Neuron (in vitro differentiated cells): Measurements from ENCODE around the gene DDX42.

Experiments used
- H2AFZ ChIP-seq: one replicate; pipeline ENCODE4 v1.6.1; 2013; ENCODE audit warnings: low read depth, mild to moderate bottlenecking, inconsistent platforms, low read length, moderate library complexity
- H3K27me3 ChIP-seq: one replicate; pipeline ENCODE4 v1.6.1; 2013; ENCODE audit warnings: low read length; ENCODE audit not compliant: insufficient read depth
- H3K36me3 ChIP-seq: one replicate; pipeline ENCODE4 v1.6.1; 2013; ENCODE audit warnings: low read length; ENCODE audit not compliant: insufficient read depth
- H3K4me1 ChIP-seq: one replicate; pipeline ENCODE4 v1.6.1; 2013; ENCODE audit warnings: low read length; ENCODE audit not compliant: insufficient read depth
- H3K4me3 ChIP-seq: 2 replicates; pipeline ENCODE4 v1.5.1; 2013; ENCODE audit warnings: mild to moderate bottlenecking, low read length, moderate library complexity
- H3K9me3 ChIP-seq: one replicate; pipeline ENCODE4 v1.6.1; 2013; ENCODE audit warnings: low read length

DDX42 gene

DNA sequence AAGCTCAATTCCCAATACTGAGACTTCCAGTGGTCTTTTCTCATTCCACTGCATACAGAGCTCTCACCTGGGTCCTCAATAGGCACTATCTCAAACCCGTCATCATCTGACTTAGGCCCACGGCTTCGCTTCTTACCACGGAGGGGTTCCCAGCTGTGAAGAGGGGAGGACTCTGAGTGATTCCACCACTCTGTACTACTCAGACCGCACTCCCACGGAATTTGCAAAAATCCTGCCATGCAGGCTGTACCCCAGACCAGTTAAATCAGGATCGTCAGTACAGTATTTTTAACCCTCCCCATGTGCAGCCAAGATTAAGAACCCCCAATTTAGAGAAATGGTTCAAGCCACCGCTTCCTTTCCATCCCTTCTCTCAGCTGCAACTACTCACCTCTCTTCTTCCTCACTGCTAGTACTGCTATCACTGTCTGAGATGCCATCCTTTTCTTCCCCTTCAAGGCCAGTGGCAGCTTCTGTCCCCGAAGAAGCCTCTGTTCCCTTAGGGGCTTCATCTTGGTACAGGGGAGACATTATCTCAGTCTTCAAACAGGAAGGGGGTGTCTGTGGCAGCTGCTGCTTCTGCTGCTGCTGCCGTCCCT is 47.1 kb downstream of the DDX42 start:
- H3K27me3 ChIP-seq = no peaks in the 10 kb centered on the region
- no peak overlapping the region for H3K4me3 ChIP-seq
- H3K9me3 ChIP-seq = no peaks in the 10 kb centered on the region
- no peak overlapping the region for H2AFZ ChIP-seq
- H3K36me3 ChIP-seq = peaks cover 92% of the 10 kb centered on the region
- peaks cover 4% of the 10 kb centered on the region for H3K4me1 ChIP-seq

DNA sequence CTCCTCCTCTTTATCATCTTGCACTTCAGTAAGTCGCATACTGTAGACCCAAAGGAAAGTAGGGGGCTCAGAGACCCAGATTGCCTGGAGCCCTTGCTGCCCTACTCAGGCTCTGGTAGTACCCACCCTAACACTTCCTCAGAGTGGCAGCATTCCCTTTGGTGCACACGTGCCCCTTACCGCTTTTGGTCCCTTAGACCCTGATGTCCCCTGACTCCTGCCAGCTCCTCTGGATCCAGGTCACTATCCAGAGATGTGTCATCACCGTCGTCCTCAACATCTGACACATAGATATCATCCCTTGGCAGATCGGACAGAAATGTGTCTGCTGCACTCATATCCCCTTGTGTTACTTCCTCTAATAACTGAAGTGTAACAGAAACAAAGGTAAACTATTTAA is 47.8 kb downstream of the DDX42 start:
- Histone ChIP-seq H3K4me3 (no peak overlapping the region), H2AFZ (no peak overlapping the region), H3K4me1 (peaks cover 7% of the 10 kb centered on the region), H3K27me3 (no peaks in the 10 kb centered on the region), H3K36me3 (peaks cover 84% of the 10 kb centered on the region), H3K9me3 (no peaks in the 10 kb centered on the region)

DNA sequence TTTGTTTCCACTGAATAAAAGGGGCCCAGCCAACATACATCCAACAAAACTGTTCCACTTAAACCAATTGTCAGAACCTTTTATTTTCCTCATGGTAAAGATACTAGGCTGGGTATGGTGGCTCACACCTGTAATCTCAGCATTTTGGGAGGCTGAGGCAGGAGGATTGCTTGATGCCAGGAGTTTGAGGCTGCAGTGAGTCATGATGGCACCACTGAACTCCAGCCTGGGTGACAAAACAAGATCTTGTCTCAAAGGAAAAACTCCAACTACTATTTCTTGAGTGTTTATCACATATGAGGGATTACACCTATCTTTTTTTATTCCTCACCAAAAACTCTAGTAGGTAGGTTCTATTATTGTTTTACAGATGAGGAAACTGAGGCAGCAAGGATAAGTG is 48.6 kb downstream of the DDX42 start:
- Histone ChIP-seq H3K4me3 (no peak overlapping the region), H3K9me3 (no peaks in the 10 kb centered on the region), H3K4me1 (peaks cover 7% of the 10 kb centered on the region), H3K27me3 (no peaks in the 10 kb centered on the region), H2AFZ (no peak overlapping the region), H3K36me3 (peaks cover 77% of the 10 kb centered on the region)

DNA sequence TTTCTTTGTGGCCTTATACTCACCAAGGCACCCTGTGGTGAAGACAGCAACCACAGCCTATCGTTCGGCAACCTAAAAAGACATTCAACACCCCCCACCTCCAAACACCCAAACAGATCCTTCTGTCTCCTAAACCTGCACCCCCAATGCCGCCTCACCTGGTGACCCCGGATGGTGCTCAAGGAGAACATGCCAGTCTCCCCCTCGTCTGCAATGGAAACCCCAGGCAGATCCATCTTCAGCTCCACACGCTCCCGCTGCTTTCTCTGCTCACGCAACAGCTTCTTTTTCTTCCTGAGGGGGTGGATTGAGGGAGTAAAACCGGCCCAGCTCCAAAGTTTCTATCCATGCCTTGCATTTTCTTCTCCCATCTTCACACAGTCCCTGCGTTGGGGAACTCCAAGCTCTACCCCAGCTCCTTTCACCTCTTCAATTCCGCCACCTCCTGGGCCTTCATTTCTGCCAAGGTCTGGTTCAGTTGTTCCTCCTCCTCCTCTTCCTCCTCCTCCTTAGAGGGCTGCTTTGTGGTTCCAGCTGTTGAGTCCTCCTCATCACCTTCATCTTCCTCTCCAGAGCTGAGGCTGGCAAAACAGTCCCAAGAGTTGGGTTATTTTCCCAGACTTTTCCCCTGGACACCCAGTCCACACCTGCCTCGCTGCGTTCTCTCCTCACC is 49.8 kb downstream of the DDX42 start:
- H3K4me1 ChIP-seq = peaks cover 17% of the 10 kb centered on the region
- H2AFZ ChIP-seq = no peak overlapping the region
- no peak overlapping the region for H3K4me3 ChIP-seq
- H3K9me3 ChIP-seq = no peaks in the 10 kb centered on the region
- no peaks in the 10 kb centered on the region for H3K27me3 ChIP-seq
- H3K36me3 ChIP-seq = peaks cover 67% of the 10 kb centered on the region

DNA sequence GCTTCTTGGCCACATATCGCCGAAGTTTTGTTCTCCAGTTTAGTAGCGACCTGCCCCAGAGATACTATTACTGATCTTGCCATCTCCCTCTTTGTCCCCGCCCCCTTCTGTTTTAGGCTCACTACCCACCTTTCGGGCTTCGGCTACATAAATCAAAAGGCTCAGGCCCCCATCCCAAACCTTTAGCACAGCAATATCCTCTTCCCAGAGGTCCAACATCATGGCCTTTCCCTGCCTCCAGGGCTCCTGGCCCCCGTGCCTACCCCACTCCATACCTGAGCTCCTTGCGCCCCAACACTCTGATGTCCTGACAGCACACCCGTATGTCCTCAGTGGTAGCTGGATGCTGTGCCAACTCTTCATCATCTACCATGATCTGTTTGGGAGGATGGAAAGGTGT is 50.4 kb downstream of the DDX42 start:
- H2AFZ ChIP-seq = no peak overlapping the region
- peaks cover 67% of the 10 kb centered on the region for H3K36me3 ChIP-seq
- H3K9me3 ChIP-seq = no peaks in the 10 kb centered on the region
- H3K27me3 ChIP-seq = no peaks in the 10 kb centered on the region
- no peak overlapping the region for H3K4me3 ChIP-seq
- peaks cover 22% of the 10 kb centered on the region for H3K4me1 ChIP-seq

DNA sequence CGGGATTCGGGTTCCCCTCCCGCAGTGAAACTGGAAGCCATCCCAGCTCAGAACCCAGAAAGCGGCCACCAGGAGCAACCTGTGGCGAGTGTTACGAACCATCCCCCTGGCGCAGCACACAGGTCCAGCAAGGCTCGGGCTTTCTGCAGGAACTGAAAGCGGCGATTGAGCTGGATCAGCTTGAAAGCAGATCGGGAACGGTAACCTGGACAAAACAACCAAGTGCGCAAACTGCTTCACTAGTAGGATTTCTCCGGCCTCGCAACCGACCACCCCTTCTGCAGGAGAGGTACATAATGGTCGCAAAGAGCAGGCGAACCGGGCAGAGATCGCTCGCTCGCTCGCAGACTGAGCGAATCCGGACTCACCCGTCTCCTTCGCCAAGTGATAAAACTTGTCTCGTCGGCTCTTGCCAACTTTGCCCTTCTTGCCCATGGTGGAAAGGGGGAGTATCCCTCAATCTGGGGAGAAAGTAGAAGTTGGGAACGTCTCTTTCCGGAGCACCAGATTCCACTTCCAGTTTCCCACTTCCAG is 52.6 kb downstream of the DDX42 start:
- Histone ChIP-seq H3K9me3 (no peaks in the 10 kb centered on the region), H3K36me3 (peaks cover 68% of the 10 kb centered on the region), H3K4me3 (peak overlapping the region; percentile 76)

DNA sequence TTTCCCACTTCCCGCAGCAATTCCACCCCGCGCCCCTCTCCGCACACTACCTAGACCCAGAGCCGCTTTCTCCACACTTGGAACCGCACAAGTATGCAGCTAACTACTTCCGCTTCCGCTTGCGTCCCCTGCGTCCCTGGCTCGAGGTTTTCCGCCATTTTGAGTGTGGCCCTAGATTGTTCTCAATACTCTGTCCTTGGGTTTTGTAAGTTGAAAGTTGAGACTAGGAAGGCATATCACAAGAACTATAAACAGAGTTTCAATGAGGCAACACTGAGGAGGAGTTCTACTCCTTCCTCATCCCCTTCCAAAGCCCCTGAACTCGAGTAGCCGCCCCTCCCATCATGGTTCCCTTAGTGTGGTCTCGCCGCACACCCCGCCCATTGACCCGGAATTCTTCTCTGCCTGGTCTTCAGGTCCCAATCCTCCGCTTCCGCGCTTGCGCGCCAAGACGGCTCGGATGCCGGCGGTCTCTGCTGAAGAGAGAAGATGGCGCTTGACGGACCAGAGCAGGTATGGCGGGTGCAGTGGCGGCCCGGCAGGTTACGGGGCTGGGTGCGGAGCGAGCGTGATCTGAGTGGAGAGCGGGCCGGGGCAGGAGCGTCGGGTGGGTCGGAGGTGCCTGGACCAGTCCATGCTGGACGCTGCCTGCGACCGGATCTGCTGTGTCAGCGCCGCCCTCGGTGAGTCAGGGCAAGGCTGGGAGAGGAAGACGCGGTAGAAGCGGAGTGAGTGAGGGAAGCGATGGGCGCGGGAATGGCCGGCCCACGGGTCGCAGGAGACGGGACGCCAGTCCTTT is 53.2 kb downstream of the DDX42 start, which contains the start of the genes FTSJ3 and PSMC5:
Gene FTSJ3, minus strand, starts transcription at position 662 of the 799 bp plus-strand sequence. CDS start 761 bp downstream, outside the sequence.
Gene PSMC5, plus strand, starts transcription at position 430 of the 799 bp plus-strand sequence. Its CDS starts 60 bp downstream, at position 490.
- H3K36me3 ChIP-seq = peaks cover 68% of the 10 kb centered on the region
- H3K4me3 ChIP-seq = peak within 1 kb of the TSS; percentile 76
- H3K4me1 ChIP-seq = peaks cover 23% of the 10 kb centered on the region

More for the DNA sequence above, 52.6 kb downstream of the DDX42 start:
- H3K27me3 ChIP-seq = no peaks in the 10 kb centered on the region
- H3K4me1 ChIP-seq = peaks cover 23% of the 10 kb centered on the region
- H2AFZ ChIP-seq = peak overlapping the region; percentile 55

DNA sequence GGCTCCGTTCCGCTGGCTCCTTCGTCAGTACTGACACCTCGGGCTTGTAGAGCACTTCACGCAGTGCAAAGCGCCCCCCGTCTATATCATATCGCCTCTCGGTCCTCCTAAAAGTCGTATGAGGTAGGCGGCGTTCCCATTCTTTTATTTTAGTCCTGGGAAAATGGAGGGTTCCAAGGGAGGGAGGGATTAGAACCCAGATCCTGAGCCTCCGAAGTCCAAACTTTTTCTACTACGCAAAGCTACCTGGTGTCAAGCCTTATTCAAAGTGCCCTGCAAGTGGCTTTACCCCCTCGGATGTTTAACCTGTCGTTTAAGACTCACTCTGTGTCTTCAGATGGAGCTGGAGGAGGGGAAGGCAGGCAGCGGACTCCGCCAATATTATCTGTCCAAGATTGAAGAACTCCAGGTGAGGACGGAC is 53.8 kb downstream of the DDX42 start:
- H3K4me1 ChIP-seq = peaks cover 23% of the 10 kb centered on the region
- H3K27me3 ChIP-seq = no peaks in the 10 kb centered on the region
- peaks cover 68% of the 10 kb centered on the region for H3K36me3 ChIP-seq
- H2AFZ ChIP-seq = no peak overlapping the region
- peak overlapping the region; percentile 76 for H3K4me3 ChIP-seq
- no peaks in the 10 kb centered on the region for H3K9me3 ChIP-seq

More for the DNA sequence above, 53.2 kb downstream of the DDX42 start, which contains the start of the genes FTSJ3 and PSMC5:
- Histone ChIP-seq H2AFZ (peak within 1 kb of the TSS; percentile 55), H3K27me3 (no peaks in the 10 kb centered on the region), H3K9me3 (no peaks in the 10 kb centered on the region)

DNA sequence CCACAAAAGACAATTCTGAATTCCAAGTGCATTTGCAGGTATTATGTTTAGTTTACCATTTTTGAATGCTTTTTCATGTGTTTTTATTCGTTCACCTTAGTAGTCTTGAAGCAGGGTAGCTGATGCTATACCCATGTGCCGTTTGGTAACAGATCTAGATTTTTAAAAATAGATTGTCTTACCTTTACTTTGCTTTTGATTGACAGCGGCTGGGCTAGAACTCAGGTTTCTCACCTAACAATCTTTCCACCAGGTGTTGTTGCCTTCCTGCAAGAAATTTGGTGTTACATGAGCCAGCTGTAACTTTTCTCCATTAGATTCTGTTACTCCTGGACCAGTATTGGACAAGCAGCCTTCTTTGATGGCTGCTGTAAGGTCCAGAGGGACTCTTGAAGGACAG is 55.0 kb downstream of the DDX42 start:
- H3K36me3 ChIP-seq = peaks cover 70% of the 10 kb centered on the region
- H3K9me3 ChIP-seq = no peaks in the 10 kb centered on the region
- H2AFZ ChIP-seq = no peak overlapping the region
- peaks cover 23% of the 10 kb centered on the region for H3K4me1 ChIP-seq
- H3K27me3 ChIP-seq = no peaks in the 10 kb centered on the region
- H3K4me3 ChIP-seq = peak overlapping the region; percentile 76

DNA sequence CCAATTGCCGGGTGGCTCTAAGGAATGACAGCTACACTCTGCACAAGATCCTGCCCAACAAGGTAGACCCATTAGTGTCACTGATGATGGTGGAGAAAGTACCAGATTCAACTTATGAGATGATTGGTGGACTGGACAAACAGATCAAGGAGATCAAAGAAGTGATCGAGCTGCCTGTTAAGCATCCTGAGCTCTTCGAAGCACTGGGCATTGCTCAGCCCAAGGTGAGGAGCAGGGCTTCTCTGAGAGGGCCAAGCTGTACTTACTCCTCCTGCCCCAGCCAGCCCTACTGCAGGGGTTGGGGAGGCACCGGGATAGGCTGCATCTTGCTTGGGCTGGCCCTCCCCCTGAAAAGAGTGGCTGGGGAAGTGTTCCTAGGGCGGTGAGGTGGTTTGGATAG is 56.3 kb downstream of the DDX42 start:
- Histone ChIP-seq H3K4me3 (no peak overlapping the region), H2AFZ (no peak overlapping the region), H3K27me3 (no peaks in the 10 kb centered on the region), H3K36me3 (peaks cover 64% of the 10 kb centered on the region), H3K4me1 (peaks cover 23% of the 10 kb centered on the region), H3K9me3 (no peaks in the 10 kb centered on the region)

DNA sequence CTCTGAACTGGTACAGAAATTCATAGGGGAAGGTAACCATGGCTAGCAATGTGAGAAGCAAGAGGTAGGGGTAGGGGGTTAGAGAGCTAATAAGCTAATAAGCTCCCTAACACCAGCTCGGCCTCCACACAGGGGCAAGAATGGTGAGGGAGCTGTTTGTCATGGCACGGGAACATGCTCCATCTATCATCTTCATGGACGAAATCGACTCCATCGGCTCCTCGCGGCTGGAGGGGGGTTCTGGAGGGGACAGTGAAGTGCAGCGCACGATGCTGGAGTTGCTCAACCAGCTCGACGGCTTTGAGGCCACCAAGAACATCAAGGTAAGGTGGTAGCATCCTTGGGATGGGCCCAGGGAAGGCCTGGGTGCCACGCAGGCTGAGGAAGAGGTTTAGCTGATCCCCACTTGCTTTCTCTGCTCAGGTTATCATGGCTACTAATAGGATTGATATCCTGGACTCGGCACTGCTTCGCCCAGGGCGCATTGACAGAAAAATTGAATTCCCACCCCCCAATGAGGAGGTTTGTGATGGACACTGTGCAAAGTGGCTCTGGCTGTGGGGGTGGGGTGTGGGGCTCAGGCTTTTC is 57.0 kb downstream of the DDX42 start:
- Histone ChIP-seq H2AFZ (no peak overlapping the region), H3K4me1 (peaks cover 19% of the 10 kb centered on the region), H3K36me3 (peaks cover 62% of the 10 kb centered on the region), H3K9me3 (no peaks in the 10 kb centered on the region), H3K4me3 (no peak overlapping the region), H3K27me3 (no peaks in the 10 kb centered on the region)

DNA sequence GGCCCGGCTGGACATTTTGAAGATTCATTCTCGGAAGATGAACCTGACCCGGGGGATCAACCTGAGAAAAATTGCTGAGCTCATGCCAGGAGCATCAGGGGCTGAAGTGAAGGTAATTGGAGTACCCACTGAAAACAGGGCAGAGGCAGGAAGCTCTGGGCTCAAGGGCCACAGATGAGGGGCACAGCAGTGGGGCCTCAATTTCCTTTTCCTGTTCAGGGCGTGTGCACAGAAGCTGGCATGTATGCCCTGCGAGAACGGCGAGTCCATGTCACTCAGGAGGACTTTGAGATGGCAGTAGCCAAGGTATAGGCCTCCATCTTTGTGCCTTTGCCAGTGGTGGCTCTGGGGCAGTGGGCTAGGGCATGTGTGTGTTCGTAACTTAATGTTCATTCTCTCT is 57.5 kb downstream of the DDX42 start:
- Histone ChIP-seq H3K27me3 (no peaks in the 10 kb centered on the region), H3K4me3 (no peak overlapping the region), H2AFZ (no peak overlapping the region), H3K9me3 (no peaks in the 10 kb centered on the region), H3K4me1 (peaks cover 15% of the 10 kb centered on the region), H3K36me3 (peaks cover 65% of the 10 kb centered on the region)
